Glutamatergic neuron (in vitro differentiated cells): ENCODE results near the gene OTC. TPM values are rescaled to one million over a fixed set of nuclear protein-coding genes. Genes with fewer than 3 reads are reported as not detected.

Source experiments
- DNase-seq: peaks from one replicate; pipeline ENCODE4 v3.0.0; 2022
- H3K27ac Mint-ChIP-seq: one replicate; pipeline ENCODE4 v1.8.0; 2020; ENCODE audit warnings: mild to moderate bottlenecking, mixed read lengths, inconsistent platforms; ENCODE audit not compliant: unreplicated experiment
- H3K27me3 Mint-ChIP-seq: one replicate; pipeline ENCODE4 v1.8.0; 2020; ENCODE audit warnings: mild to moderate bottlenecking, moderate library complexity, mixed read lengths, inconsistent platforms; ENCODE audit not compliant: unreplicated experiment
- H3K36me3 Mint-ChIP-seq: one replicate; pipeline ENCODE4 v1.8.0; 2020; ENCODE audit warnings: mild to moderate bottlenecking, mixed read lengths, inconsistent platforms; ENCODE audit not compliant: unreplicated experiment
- H3K4me1 Mint-ChIP-seq: one replicate; pipeline ENCODE4 v1.8.0; 2020; ENCODE audit warnings: mild to moderate bottlenecking, low read depth, mixed read lengths, inconsistent platforms; ENCODE audit not compliant: unreplicated experiment
- H3K4me3 Mint-ChIP-seq: one replicate; pipeline ENCODE4 v1.8.0; 2020; ENCODE audit warnings: mild to moderate bottlenecking, mixed read lengths, inconsistent platforms; ENCODE audit not compliant: unreplicated experiment
- H3K9me3 Mint-ChIP-seq: one replicate; pipeline ENCODE4 v1.8.0; 2020; ENCODE audit warnings: mild to moderate bottlenecking, moderate library complexity, mixed read lengths, inconsistent platforms; ENCODE audit not compliant: unreplicated experiment
- total RNA-seq: library from RNA; stranded (reverse); fragmentation: NEBNext Ultra II Directional; extraction: Animal tissue kit (Norgen Biotek cat#: 25700); gene quantifications from one replicate; pipeline ENCODE4 v1.2.1, GENCODE V29; 2021; ENCODE audit not compliant: unreplicated experiment
- TF ChIP-seq, protein P1 (sequence below): fragments of 200-600 bp; sonication (generic); IDR thresholded peaks from one replicate; pipeline ENCODE4 v1.5.0; 2021; ENCODE audit not compliant: partially characterized antibody, unreplicated experiment

OTC gene
- total RNA-seq, 1 donor from 2014 or later = not detected

DNA sequence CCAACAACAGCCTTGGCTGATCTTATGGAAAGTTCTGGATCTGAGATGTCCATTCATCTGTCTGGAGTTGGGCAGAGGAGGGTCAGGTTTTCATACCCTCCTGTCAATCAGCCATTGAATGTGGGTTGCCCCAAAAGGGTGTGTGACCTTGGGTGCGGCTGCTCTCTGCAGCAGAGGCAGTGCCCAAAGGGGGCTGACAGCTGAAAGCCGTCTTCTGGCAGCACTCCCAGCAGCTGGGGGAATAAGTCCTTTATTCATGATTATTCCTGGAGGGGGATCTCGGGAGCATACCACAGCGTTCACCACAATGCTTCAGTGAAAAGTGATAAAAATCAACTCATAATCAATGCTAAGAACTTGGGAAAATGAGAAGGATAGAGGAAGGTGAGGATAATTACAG, 54.7 kb downstream of the OTC start:
- no peaks in the 10 kb centered on the region for H3K36me3 Mint-ChIP-seq
- H3K27ac Mint-ChIP-seq = no peak overlapping the region
- H3K27me3 Mint-ChIP-seq = no peaks in the 10 kb centered on the region
- TF ChIP-seq, protein P1, sequence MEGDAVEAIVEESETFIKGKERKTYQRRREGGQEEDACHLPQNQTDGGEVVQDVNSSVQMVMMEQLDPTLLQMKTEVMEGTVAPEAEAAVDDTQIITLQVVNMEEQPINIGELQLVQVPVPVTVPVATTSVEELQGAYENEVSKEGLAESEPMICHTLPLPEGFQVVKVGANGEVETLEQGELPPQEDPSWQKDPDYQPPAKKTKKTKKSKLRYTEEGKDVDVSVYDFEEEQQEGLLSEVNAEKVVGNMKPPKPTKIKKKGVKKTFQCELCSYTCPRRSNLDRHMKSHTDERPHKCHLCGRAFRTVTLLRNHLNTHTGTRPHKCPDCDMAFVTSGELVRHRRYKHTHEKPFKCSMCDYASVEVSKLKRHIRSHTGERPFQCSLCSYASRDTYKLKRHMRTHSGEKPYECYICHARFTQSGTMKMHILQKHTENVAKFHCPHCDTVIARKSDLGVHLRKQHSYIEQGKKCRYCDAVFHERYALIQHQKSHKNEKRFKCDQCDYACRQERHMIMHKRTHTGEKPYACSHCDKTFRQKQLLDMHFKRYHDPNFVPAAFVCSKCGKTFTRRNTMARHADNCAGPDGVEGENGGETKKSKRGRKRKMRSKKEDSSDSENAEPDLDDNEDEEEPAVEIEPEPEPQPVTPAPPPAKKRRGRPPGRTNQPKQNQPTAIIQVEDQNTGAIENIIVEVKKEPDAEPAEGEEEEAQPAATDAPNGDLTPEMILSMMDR = no peak
- no peak for DNase-seq
- no peak overlapping the region for H3K4me3 Mint-ChIP-seq
- peaks cover 1% of the 10 kb centered on the region for H3K4me1 Mint-ChIP-seq
- no peaks in the 10 kb centered on the region for H3K9me3 Mint-ChIP-seq

DNA sequence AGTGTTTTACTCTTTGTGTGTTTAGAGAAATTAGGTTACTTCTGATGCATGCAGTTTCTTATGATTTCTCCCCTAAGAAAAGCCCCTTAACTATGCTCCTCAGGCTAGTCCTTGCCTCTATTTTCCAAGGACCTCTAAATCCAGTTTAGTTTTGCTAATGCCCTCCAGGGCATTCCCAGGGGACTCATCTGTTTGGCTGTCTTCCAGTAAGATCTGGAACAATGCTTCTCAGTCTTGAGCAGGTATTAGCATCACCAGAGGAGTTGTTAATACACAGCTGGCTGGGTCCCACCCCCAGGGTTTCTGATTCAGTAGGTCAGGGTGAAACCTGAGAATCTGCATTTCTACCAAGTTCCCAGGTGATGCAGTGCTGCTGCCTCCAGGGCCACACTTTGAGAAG, 56.9 kb downstream of the OTC start:
- no peaks in the 10 kb centered on the region for H3K9me3 Mint-ChIP-seq
- no peak overlapping the region for H3K27ac Mint-ChIP-seq
- TF ChIP-seq, protein P1 = no peak
- H3K4me1 Mint-ChIP-seq = peaks cover 1% of the 10 kb centered on the region
- H3K4me3 Mint-ChIP-seq = no peak overlapping the region
- no peak for DNase-seq
- no peaks in the 10 kb centered on the region for H3K27me3 Mint-ChIP-seq
- no peaks in the 10 kb centered on the region for H3K36me3 Mint-ChIP-seq

- Mint-ChIP-seq H3K27me3 (no peaks in the 10 kb centered on the region), H3K9me3 (no peaks in the 10 kb centered on the region)
- TF ChIP-seq, protein P1 = no peak
These were observed 74.4 kb downstream of the OTC start for GRCh38 chrX:38426785-38427184.

DNA sequence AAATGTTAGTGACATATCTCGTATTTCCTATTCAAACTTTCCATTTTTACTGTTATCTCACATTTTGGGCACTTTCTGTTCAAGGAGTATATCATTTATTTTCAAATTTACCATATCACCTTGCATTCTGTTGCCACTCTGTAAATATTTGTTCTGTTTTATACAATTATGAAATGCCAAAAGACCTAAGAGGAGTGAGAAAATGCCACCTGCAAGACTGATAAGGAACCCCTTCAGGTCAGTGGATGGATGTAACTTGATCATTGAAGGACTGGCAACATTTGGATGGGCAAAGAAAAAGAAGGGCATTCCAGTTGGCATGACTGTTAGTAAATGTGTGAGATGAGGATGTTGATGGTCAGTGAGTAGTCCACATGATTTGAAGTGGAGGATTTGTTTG, 79.1 kb downstream of the OTC start:
- Mint-ChIP-seq H3K27ac (no peak overlapping the region), H3K4me1 (peaks cover 1% of the 10 kb centered on the region), H3K9me3 (no peaks in the 10 kb centered on the region), H3K4me3 (no peak overlapping the region), H3K36me3 (no peaks in the 10 kb centered on the region), H3K27me3 (no peaks in the 10 kb centered on the region)
- no peak for DNase-seq
- TF ChIP-seq, protein P1 = no peak

More at GRCh38 chrX:38426785-38427184, 74.4 kb downstream of the OTC start:
- H3K4me3 Mint-ChIP-seq = no peak overlapping the region
- H3K4me1 Mint-ChIP-seq = peaks cover 1% of the 10 kb centered on the region
- DNase-seq = no peak
- H3K36me3 Mint-ChIP-seq = no peaks in the 10 kb centered on the region
- H3K27ac Mint-ChIP-seq = no peak overlapping the region

DNA sequence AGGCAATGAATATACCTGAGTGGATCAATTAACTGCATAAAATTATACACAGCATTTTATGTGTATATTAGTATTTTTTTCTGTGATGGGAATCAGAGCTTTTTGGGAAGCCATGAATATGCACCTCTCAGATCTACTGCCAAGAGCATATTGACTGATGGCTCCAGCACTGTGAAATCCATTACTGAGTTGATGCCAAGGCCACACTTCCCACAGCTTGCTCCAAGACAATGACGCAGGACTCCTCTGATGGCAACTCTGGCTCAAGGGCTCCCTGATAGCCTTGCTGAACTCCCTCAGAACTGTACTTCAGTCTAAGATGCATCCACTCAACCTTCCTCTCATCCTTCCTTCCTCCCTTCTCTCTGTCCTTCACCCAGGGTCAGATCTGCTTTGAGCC, 82.7 kb downstream of the OTC start:
- Mint-ChIP-seq H3K36me3 (no peaks in the 10 kb centered on the region), H3K27me3 (no peaks in the 10 kb centered on the region), H3K4me3 (no peak overlapping the region), H3K9me3 (no peaks in the 10 kb centered on the region), H3K27ac (no peak overlapping the region), H3K4me1 (no peaks in the 10 kb centered on the region)
- no peak for DNase-seq
- TF ChIP-seq, protein P1 = no peak
